ENCODE measurements around the gene KIFC3. TPM values are rescaled to one million over a fixed set of nuclear protein-coding genes. Genes with fewer than 3 reads are reported as not detected.

KIFC3 gene
- total RNA-seq, 1 donor from 2014 or later: 0.76 TPM

- H3K27ac Mint-ChIP-seq (ENCODE audit: unreplicated experiment): no peak overlapping the region
Measured at GRCh38 chr16:57771141-57771785, 31.0 kb downstream of the KIFC3 start.

GRCh38 chr16:57770361-57770760 lies 31.9 kb downstream of the KIFC3 start:
- no peak for DNase-seq
- Mint-ChIP-seq H3K4me1 (ENCODE audit: low read depth, unreplicated experiment) (peaks cover 2% of the 10 kb centered on the region), H3K36me3 (ENCODE audit: unreplicated experiment) (no peaks in the 10 kb centered on the region), H3K4me3 (ENCODE audit: unreplicated experiment) (no peak overlapping the region), H3K27me3 (ENCODE audit: unreplicated experiment) (peaks cover 3% of the 10 kb centered on the region), H3K27ac (ENCODE audit: unreplicated experiment) (no peak overlapping the region), H3K9me3 (ENCODE audit: unreplicated experiment) (peaks cover 1% of the 10 kb centered on the region)
- TF ChIP-seq CTCF (IDR thresholded peaks at IDR 0.05; ENCODE audit: partially characterized antibody, unreplicated experiment): no peak

More at GRCh38 chr16:57771141-57771785, 31.0 kb downstream of the KIFC3 start:
- no peak overlapping the region for H3K4me3 Mint-ChIP-seq (ENCODE audit: unreplicated experiment)
- peaks cover 2% of the 10 kb centered on the region for H3K4me1 Mint-ChIP-seq (ENCODE audit: low read depth, unreplicated experiment)
- TF ChIP-seq CTCF (IDR thresholded peaks at IDR 0.05; ENCODE audit: partially characterized antibody, unreplicated experiment): no peak
- DNase-seq: no peak
- peaks cover 3% of the 10 kb centered on the region for H3K27me3 Mint-ChIP-seq (ENCODE audit: unreplicated experiment)
- peaks cover 1% of the 10 kb centered on the region for H3K9me3 Mint-ChIP-seq (ENCODE audit: unreplicated experiment)
- H3K36me3 Mint-ChIP-seq (ENCODE audit: unreplicated experiment): no peaks in the 10 kb centered on the region

- DNase-seq: no peak
- Mint-ChIP-seq H3K27ac (ENCODE audit: unreplicated experiment) (no peak overlapping the region), H3K36me3 (ENCODE audit: unreplicated experiment) (no peaks in the 10 kb centered on the region), H3K4me1 (ENCODE audit: low read depth, unreplicated experiment) (no peaks in the 10 kb centered on the region), H3K9me3 (ENCODE audit: unreplicated experiment) (peaks cover 1% of the 10 kb centered on the region), H3K27me3 (ENCODE audit: unreplicated experiment) (peaks cover 3% of the 10 kb centered on the region), H3K4me3 (ENCODE audit: unreplicated experiment) (no peak overlapping the region)
- no peak for TF ChIP-seq CTCF (IDR thresholded peaks at IDR 0.05; ENCODE audit: partially characterized antibody, unreplicated experiment)
Measured at GRCh38 chr16:57769541-57770145, 32.6 kb downstream of the KIFC3 start.

- H3K36me3 Mint-ChIP-seq (ENCODE audit: unreplicated experiment): no peaks in the 10 kb centered on the region
- no peak for TF ChIP-seq CTCF (IDR thresholded peaks at IDR 0.05; ENCODE audit: partially characterized antibody, unreplicated experiment)
- peaks cover 4% of the 10 kb centered on the region for H3K4me1 Mint-ChIP-seq (ENCODE audit: low read depth, unreplicated experiment)
- H3K27ac Mint-ChIP-seq (ENCODE audit: unreplicated experiment): no peak overlapping the region
- H3K9me3 Mint-ChIP-seq (ENCODE audit: unreplicated experiment): peaks cover 1% of the 10 kb centered on the region
- no peak for DNase-seq
- H3K27me3 Mint-ChIP-seq (ENCODE audit: unreplicated experiment): peaks cover 6% of the 10 kb centered on the region
- no peak overlapping the region for H3K4me3 Mint-ChIP-seq (ENCODE audit: unreplicated experiment)
Measured at GRCh38 chr16:57766714-57767348, 35.5 kb downstream of the KIFC3 start.
